ENCODE data around the gene ASTN2. TPM values are rescaled to one million over a fixed set of nuclear protein-coding genes. Genes with fewer than 3 reads are reported as not detected.

Gene ASTN2
- polyA plus RNA-seq, 2 of the 4 experiments (the other 2 are of a cell fraction): 5.8 to 11.6 TPM

DNA sequence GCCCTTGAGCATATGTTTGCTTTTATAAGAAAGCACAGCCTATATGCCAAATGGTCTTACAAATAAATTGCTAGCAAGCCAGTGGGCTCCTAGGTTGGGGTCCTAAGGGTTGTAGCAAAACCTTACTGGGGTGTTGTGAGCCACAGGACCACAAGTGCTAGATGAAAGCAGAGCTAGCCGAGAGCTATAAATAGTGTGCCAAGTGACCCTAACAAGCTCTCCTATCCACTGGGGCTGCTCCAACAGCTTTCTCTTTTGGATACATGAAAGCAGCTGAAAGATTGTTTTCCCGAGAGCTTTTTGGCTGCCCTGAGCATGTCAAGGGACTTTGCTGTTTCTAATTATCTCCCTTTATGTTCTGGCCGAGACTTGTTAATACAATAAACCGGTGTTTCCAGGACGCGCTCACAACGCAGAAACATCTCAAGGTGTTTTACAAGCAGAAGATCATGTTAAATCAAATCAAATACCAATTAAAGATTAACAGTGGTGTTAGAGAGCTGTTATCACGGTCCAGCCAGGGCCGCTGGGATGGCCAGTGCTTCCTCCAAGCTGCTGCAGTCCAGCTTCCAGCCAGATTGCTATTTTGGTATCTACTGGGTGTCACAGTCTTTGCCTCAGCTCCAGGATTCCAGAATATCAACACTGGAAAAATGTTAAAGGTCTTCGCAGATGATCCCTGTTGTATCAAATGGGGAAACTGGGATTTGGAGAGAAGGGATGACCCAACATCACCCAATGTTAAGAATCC, 351.0 kb downstream of the ASTN2 start (continued):
- TF ChIP-seq POLR2AphosphoS2 (conservative IDR thresholded peaks at IDR 0.05; ENCODE audit: low read length) (no peak), HMGXB4 (CRISPR knock-in tag; IDR thresholded peaks at IDR 0.05; ENCODE audit: borderline replicate concordance) (no peak)
- TF ChIP-seq, protein P1, sequence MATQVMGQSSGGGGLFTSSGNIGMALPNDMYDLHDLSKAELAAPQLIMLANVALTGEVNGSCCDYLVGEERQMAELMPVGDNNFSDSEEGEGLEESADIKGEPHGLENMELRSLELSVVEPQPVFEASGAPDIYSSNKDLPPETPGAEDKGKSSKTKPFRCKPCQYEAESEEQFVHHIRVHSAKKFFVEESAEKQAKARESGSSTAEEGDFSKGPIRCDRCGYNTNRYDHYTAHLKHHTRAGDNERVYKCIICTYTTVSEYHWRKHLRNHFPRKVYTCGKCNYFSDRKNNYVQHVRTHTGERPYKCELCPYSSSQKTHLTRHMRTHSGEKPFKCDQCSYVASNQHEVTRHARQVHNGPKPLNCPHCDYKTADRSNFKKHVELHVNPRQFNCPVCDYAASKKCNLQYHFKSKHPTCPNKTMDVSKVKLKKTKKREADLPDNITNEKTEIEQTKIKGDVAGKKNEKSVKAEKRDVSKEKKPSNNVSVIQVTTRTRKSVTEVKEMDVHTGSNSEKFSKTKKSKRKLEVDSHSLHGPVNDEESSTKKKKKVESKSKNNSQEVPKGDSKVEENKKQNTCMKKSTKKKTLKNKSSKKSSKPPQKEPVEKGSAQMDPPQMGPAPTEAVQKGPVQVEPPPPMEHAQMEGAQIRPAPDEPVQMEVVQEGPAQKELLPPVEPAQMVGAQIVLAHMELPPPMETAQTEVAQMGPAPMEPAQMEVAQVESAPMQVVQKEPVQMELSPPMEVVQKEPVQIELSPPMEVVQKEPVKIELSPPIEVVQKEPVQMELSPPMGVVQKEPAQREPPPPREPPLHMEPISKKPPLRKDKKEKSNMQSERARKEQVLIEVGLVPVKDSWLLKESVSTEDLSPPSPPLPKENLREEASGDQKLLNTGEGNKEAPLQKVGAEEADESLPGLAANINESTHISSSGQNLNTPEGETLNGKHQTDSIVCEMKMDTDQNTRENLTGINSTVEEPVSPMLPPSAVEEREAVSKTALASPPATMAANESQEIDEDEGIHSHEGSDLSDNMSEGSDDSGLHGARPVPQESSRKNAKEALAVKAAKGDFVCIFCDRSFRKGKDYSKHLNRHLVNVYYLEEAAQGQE (IDR thresholded peaks at IDR 0.05): no peak

DNA sequence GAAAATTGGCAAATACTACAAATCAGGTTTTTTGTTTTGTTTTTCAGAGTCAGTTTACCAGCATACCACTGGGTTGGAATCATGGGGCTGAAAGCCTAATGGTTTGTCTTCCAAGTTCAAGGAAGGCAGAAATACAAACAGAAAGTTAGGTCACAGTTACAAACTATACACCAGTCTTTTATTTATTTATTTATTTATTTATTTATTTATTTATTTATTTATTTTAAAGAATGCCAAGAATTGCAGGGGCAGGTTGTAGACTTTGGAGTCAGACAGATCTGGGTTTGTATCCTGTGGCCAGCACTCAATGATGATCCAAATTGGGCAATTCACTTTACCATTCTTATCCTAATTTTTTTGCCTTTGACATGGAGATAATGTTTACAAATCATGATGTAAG, 353.9 kb downstream of the ASTN2 start:
- Histone ChIP-seq H3K27ac (no peak overlapping the region), H3K4me3 (no peak overlapping the region), H3K4me2 (no peak overlapping the region), H3K9me3 (no peaks in the 10 kb centered on the region), H3K4me1 (no peaks in the 10 kb centered on the region)
- no peak for DNase-seq (ENCODE audit: low read depth in 1 of 2, low spot score in 1 of 2)
- TF ChIP-seq JUNB (IDR thresholded peaks at IDR 0.05) (no peak), EHMT2 (IDR thresholded peaks at IDR 0.05; ENCODE audit: low read depth) (no peak), ZC3H11A (IDR thresholded peaks at IDR 0.05) (peak; percentile 66)
- TF ChIP-seq, protein P1 (IDR thresholded peaks at IDR 0.05): no peak
- ChIA-PET CTCF (no interaction called here), POLR2A (no interaction called here)
- FAIRE-seq: no peak
- ATAC-seq: no peak

DNA sequence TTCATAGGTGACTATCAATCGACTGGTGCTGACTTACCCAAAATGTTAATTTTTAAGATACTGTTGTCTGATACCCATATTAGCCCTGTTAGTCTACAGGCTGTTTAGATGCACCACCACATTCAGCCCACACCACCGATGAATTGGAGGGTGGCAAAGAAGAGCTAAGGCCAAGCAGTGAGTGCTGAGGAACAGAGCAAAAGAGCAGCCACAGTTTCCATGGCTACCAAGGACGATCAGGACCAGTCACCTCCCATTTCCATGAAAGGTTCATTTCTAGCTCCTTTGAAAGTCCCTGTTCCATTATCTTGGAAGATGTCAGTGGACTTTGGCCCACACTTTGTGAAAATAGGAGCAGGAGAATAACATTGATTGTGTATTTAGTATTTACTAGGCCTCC, 364.9 kb downstream of the ASTN2 start:
- no peak for ATAC-seq
- Histone ChIP-seq H3K27ac (no peak overlapping the region), H3K4me3 (no peak overlapping the region), H3K9me3 (no peaks in the 10 kb centered on the region), H3K4me1 (no peaks in the 10 kb centered on the region), H3K4me2 (no peak overlapping the region)
- no peak for DNase-seq (ENCODE audit: low read depth in 1 of 2, low spot score in 1 of 2)
- WGBS (ENCODE audit: missing lambda C conversion rate): 5% methylated on average over 3 of the region's 3 CpGs
- ChIA-PET CTCF (interaction anchor here (0.9 kb wide), 1 partner anchor 8 kb away, joined by 4 read pairs; no protein-coding TSS in a partner anchor), POLR2A (no interaction called here)
- TF ChIP-seq, protein P1 (IDR thresholded peaks at IDR 0.05): no peak
- no peak for TF ChIP-seq TFCP2L1 (CRISPR knock-in tag; IDR thresholded peaks at IDR 0.05)
- no peak for FAIRE-seq
